HG03064 (cell line): ENCODE data around the gene ELF5.

Experiments
- ATAC-seq: cut with Tn5 transposase; IDR thresholded peaks from one replicate; pipeline ENCODE4 v1.9.1; 2021; ENCODE audit warnings: low read depth; ENCODE audit not compliant: unreplicated experiment

The ELF5 gene

GRCh38 chr11:34513682-34514449 is at the start of gene ELF5:
TSS of gene ELF5 (minus strand) at chr11:34513794. CDS start at chr11:34505749, 8,045 bp downstream.
- no peak for ATAC-seq

- no peak for ATAC-seq
Observed at GRCh38 chr11:34562976-34563375, 49.4 kb upstream of the ELF5 start.

DNA sequence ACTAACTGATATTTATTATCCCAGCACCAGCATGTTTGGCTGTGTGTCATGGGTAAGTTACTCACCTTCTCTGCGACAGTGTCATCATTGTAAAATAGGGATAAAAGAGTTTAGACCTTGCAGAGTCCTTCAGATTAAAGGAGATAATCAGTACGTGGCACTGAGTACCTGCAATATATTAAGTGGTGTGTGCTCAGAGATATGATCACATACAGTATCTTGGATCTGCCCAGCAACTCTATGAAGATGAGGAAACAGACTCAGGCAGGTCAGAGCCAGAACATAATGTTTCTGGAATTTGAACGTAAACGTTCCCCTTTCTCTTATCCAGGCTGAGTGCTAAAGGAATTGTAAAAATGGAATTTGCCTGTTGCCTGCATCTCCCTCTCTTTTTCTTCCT is 46.9 kb upstream of the ELF5 start:
- ATAC-seq: no peak

DNA sequence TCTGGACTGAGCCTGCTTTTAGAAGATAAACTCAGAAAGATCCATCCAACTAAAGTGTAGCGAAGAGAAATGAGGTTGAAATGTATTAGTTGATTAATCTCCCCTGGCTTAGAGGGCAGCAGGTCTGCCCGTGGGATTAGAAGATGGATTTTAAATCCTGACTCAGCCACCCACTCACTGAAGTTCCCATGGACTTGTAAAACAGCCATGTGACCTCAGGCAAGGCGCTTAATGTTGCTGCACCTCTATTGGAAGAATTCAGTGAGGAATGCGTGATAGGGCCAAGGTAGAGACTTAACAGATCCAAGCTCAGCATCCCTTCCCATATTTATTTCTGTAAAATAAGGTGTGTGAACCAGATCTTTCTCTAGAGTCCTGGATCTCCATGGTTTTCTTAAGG is 45.1 kb upstream of the ELF5 start:
- ATAC-seq: no peak

DNA sequence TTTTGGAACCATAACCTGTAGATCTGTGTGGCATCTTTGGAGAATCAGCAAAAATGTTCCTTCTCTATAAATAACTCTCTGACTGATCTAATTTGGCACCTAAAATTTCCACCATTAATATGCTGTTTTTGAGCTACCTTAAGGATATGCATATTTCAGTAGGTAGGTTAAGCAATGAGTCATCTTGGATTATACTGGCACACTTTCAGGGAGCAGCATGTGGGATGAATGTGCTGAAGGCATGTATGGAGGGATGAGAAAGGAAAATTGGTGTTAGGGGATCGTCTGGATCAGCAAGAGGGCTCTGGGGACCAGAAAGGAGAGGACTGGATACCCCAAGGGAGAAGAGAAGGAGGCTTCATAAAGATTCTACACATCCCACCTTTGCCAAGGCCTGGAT is 44.6 kb upstream of the ELF5 start:
- ATAC-seq: no peak

DNA sequence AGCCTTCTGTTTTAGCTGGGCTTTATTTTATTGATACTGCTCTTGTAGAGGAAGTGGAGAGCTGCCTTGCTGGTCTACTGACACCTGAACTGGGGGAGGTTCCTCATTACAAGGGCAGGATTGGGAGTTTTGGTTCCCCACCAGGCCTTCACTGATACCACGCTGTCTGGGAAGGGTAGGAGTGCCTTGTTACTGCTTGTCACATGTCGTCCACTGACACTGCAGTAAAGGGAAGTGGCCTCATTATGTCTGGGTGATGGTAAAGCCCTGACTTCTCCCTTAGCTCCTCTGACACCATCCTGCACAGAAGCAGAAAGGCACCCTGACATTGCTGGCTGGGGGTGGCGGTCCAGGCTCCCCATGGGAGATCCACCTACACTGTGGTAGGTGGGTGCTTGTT is 38.7 kb upstream of the ELF5 start:
- no peak for ATAC-seq

- no peak for ATAC-seq
Observed at GRCh38 chr11:34549271-34549670, 35.7 kb upstream of the ELF5 start.

GRCh38 chr11:34548278-34548677 is 34.7 kb upstream of the ELF5 start:
- no peak for ATAC-seq

DNA sequence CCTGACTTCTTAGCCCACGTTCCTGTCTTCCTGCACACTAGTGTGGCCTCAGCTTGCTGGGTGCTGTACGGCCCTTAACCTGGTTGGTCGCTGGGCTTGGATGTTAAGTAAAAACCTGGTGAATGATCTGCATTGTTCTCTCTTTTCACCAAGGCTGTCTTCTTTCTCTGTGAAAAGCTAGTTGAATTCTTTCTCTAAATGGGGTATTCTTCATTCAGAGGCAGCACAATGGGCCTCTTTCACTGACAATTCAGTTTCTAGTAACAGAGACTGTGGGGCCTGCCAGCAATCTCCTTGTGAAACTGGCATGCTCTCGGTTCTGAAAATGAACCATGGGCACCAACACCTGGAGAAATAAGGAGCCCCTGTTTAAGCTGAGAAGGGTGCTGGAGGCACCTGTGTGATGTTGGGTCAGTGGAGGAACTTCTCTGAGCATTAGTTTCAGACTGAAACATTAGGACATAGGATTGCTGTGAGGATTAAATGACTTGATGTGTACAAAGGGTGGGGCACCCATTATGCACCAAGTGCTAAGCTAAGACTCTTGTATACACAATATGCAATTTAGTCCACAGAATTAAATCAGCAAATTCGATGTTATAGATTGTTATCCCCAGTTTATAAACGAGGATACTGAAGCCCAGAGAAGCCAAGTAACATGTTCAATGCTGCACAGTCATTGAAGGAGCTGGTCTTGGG is 33.1 kb upstream of the ELF5 start:
- no peak for ATAC-seq

GRCh38 chr11:34542089-34542488 is 28.5 kb upstream of the ELF5 start:
- ATAC-seq: no peak

- no peak for ATAC-seq
Observed at GRCh38 chr11:34540870-34541269, 27.3 kb upstream of the ELF5 start.

DNA sequence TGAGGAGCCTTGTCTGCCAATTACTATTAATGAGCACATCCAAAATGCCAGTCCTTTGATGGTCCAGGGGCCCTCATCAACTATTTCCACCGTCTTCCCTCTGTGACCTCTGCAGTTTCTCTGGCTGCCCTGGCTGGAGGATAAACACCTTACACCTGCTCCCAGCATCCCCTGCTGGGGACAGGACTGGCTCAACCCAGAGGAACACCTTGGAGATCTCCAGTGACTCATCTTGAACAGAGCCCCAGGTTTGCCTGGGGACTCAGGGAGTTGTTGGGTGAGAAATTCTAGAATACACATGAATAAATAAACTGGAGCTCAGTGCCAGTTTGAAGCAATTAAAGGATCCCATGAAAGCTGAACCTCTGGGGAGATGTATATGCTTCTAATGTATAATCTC is 24.0 kb upstream of the ELF5 start:
- no peak for ATAC-seq

DNA sequence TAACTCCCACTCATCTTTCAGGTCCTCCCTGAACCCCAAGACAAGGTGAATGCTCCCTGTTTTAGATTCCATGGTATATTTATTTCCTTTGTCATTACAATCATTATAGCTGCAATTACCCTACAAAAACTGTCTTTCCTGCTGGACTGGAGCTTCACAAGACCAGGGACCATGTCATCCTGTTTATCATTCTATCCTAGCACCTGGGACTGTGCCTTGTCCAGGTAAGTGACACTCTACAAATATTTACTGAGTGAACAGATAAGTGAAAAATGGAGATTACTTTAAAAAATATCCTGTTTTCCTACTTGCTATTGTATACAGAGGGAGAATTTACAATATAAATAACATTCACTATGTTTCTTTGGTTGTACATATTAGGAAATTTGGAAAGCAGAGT is 22.5 kb upstream of the ELF5 start:
- ATAC-seq: no peak

DNA sequence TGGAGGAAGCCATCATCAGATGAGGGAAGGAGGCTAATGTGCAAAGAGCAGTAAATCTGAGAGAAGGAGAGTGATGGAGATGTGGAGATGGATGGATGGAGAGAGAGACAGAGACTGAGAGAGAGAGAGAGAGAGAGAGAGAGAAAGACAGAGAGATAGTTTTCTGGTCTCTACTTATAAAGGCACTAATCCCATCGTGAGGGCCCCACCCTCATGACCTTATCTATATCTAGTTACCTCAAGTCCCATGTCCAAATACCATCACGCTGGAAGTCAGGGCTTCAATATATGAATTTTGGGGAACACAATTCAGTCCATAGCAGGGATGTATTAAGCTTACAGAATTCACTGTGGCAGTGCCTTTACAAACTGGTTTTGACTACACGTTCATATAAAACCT is 21.2 kb upstream of the ELF5 start:
- no peak for ATAC-seq

GRCh38 chr11:34531663-34532062 is 18.1 kb upstream of the ELF5 start:
- ATAC-seq: no peak

DNA sequence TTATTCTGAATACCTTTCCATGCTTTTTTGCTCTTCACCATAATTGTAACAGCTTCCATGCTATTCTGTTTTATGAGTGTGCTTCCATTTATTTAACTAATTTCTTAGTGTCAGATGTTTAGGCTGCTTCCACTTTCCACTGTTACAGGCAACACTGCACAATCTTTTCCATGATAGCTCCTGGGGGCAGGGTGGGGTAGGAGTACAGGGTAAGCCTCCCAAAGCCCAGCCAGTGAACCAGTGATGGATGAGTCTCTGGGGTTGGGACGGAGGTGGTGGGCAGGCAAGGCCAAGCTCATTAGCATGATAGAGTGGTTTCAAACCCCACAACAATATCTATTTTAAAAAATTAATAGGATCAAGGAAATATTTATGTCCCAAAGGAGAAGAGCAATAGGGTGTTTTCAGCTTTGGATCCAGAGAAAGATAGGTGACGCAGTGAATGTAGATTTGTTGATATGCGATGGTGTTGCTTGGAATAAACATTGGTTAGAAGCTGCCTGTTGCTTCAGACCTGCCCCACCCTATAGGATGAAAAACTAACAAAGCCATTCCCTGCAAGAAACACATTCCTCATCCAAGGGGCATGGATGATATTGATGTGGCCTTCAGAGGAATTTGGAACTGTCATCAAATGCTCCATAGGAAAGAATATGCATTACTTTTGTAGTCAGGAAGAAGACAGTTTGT is 17.1 kb upstream of the ELF5 start:
- ATAC-seq: no peak

GRCh38 chr11:34529643-34530042 is 16.0 kb upstream of the ELF5 start:
- no peak for ATAC-seq

DNA sequence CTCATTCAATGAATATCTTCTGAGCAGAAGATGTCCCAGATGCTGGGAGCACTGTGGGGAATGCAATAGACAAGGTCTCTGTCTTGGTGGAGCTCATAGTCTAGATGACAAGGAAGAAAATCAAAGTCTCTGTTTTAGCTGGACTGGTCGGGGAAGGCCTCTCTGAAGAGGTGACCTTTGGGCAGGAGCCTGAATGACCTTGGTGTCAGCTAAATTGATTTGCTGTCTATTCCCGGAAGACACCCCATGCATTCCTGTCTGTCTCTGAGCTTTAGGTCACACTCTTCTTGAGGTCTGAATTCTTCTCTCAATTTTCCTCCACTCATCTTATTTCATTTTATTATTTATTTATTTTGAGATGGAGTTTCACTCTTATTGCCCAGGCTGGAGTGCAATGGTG is 14.5 kb upstream of the ELF5 start:
- ATAC-seq: no peak

GRCh38 chr11:34525888-34526657 is 12.5 kb upstream of the ELF5 start:
- no peak for ATAC-seq

GRCh38 chr11:34525098-34525497 is 11.5 kb upstream of the ELF5 start:
- ATAC-seq: no peak

- no peak for ATAC-seq
Observed at GRCh38 chr11:34524696-34525095, 11.1 kb upstream of the ELF5 start.
